SJCRH30 (cell line): ENCODE measurements around the gene ATP8A1. TPM values are rescaled to one million over a fixed set of nuclear protein-coding genes. Genes with fewer than 3 reads are reported as not detected.
A peak's percentile ranks its signal among the peaks of the same experiment; 100 is the strongest.

ENCODE experiments used
- DNase-seq, 2 experiments: peaks; one replicate each; pipeline ENCODE4 v3.0.0-alpha.2; 2015 to 2020
- H3K27ac ChIP-seq: fragments of 250-450 bp; sonication (Bioruptor Pico); 2 replicates; pipeline ENCODE4 v1.5.1; 2020; ENCODE audit warnings: mild to moderate bottlenecking, moderate library complexity
- H3K27me3 ChIP-seq: fragments of 250-450 bp; sonication (Bioruptor Pico); 2 replicates; pipeline ENCODE4 v1.5.1; 2020; ENCODE audit warnings: mild to moderate bottlenecking, moderate library complexity
- H3K36me3 ChIP-seq: fragments of 250-450 bp; sonication (Bioruptor Pico); 2 replicates; pipeline ENCODE4 v1.5.1; 2020; ENCODE audit warnings: mild to moderate bottlenecking, moderate library complexity
- H3K4me1 ChIP-seq: fragments of 250-450 bp; sonication (Bioruptor Pico); 2 replicates; pipeline ENCODE4 v1.5.1; 2020; ENCODE audit warnings: mild to moderate bottlenecking, moderate library complexity
- H3K4me3 ChIP-seq: fragments of 250-450 bp; sonication (Bioruptor Pico); 2 replicates; pipeline ENCODE4 v1.5.1; 2020; ENCODE audit warnings: mild to moderate bottlenecking, moderate library complexity
- H3K9me3 ChIP-seq: fragments of 250-450 bp; sonication (Bioruptor Pico); replicated peaks from 2 replicates; pipeline ENCODE4 v1.5.1; 2020; ENCODE audit warnings: mild to moderate bottlenecking, moderate library complexity
- total RNA-seq: library from RNA; depleted of rRNA; stranded (reverse); fragments of >200 nt; shearing (Covaris generic); gene quantifications from 2 replicates; pipeline ENCODE4 v1.2.3, GENCODE V29; 2014

ATP8A1 gene
- total RNA-seq, 1 experiment from 2014 or later = 0.20 TPM

DNA sequence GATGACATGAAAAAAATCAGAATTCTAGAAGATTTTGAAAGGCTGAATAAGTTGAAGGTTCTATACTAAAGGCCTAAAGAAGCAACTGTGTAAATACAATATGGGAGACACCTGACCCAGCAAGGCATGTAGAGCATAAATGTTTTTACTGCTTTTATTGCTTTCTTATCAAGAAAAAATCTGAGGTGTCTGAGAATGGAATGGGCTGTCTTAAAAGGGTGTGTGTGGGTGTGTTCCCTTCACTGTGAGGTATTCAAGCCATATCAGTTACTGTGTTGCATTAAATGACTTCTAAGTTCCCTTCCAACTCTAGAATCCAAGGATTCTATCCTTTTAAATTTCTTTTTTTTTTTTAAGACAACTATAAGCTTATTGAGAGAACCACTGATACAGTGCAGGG, 15.7 kb downstream of the ATP8A1 start:
- Histone ChIP-seq H3K27me3 (no peaks in the 10 kb centered on the region), H3K36me3 (no peaks in the 10 kb centered on the region), H3K4me3 (no peak overlapping the region), H3K9me3 (no peaks in the 10 kb centered on the region), H3K27ac (no peak overlapping the region), H3K4me1 (no peaks in the 10 kb centered on the region)
- DNase-seq = no peak

DNA sequence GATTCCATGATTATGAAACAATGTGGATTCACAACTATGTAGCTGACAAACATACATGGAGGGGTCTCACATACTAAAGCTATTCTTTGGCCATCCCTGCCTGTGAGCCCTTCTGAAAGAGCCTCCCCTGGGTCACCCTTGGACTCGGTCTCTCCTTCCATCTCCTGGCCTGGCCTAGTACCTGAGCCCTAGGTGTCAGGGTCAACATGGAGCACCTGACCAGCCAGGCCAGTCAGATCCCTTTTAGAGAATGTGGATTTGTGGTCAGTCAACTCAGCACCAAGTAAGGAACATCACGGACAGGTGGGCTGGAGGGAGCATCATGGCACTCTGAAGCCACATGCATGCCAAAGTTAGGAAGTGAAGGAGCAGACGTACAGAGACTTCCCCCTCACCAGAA, 16.3 kb downstream of the ATP8A1 start:
- Histone ChIP-seq H3K4me3 (no peak overlapping the region), H3K36me3 (no peaks in the 10 kb centered on the region), H3K9me3 (no peaks in the 10 kb centered on the region), H3K4me1 (no peaks in the 10 kb centered on the region), H3K27me3 (no peaks in the 10 kb centered on the region), H3K27ac (no peak overlapping the region)
- no peak for DNase-seq

DNA sequence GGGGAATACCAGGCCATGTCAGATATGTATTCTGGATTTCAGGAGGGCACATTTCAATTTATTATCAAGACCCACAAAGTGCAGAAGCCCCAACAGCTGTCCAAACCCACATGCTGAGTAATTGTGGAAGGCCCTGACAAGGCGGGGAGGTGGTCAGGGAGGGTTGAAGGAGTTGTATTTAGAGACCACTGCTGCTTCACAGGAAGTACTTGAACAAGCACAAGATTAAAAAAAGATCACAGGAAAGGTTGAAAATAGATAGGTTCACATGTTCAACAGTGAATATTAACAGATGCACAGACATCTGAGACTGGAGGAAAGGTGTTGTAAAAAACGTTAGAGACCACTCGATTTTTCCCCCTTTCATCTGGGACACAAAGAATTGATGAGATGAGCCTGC, 17.9 kb downstream of the ATP8A1 start:
- H3K4me3 ChIP-seq = no peak overlapping the region

DNA sequence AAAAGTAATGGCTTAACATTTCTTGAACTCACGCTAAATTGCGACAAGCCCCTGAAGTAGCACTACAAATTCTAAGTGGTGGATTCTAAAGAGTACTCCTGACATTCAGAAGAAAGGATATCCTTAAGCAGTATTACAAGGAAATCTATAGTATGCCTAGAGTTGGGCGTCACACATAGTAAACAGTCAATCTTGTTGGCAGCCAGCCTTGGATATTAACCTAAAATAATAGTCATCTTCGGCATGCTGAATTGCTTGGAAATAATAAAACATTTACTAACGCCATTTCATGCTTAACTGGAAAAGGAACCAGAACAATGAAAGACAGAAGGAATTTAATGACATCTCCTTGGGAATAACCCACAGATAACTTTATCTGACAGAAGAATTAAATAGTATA, 18.6 kb downstream of the ATP8A1 start:
- no peak for DNase-seq
- no peak overlapping the region for H3K27ac ChIP-seq

More for the DNA sequence above, 17.9 kb downstream of the ATP8A1 start:
- Histone ChIP-seq H3K9me3 (no peaks in the 10 kb centered on the region), H3K36me3 (no peaks in the 10 kb centered on the region), H3K4me1 (no peaks in the 10 kb centered on the region), H3K27ac (no peak overlapping the region), H3K27me3 (no peaks in the 10 kb centered on the region)
- DNase-seq = no peak

DNA sequence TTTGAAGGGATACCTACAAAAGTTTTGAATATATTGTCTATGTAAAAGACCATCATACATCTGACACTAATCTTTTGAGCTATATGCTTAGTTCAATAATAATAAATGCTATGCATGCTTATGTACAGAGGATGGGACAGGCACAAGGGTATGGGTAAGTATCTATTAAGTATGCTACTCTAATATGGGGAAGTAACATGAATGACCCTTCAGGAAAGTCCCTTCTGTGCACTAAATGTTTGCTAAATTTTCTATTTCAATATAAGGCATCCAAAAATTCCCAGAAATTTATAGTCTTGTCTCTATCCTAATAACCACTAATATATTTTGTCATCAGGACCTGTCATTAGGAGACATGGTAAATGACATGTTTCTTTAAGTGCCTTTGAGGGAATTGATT, 19.0 kb downstream of the ATP8A1 start:
- Histone ChIP-seq H3K4me3 (no peak overlapping the region), H3K27me3 (no peaks in the 10 kb centered on the region), H3K36me3 (no peaks in the 10 kb centered on the region), H3K4me1 (no peaks in the 10 kb centered on the region), H3K27ac (no peak overlapping the region), H3K9me3 (no peaks in the 10 kb centered on the region)
- DNase-seq = no peak

More for the DNA sequence above, 18.6 kb downstream of the ATP8A1 start:
- Histone ChIP-seq H3K27me3 (no peaks in the 10 kb centered on the region), H3K4me3 (no peak overlapping the region), H3K36me3 (no peaks in the 10 kb centered on the region), H3K4me1 (no peaks in the 10 kb centered on the region), H3K9me3 (no peaks in the 10 kb centered on the region)

DNA sequence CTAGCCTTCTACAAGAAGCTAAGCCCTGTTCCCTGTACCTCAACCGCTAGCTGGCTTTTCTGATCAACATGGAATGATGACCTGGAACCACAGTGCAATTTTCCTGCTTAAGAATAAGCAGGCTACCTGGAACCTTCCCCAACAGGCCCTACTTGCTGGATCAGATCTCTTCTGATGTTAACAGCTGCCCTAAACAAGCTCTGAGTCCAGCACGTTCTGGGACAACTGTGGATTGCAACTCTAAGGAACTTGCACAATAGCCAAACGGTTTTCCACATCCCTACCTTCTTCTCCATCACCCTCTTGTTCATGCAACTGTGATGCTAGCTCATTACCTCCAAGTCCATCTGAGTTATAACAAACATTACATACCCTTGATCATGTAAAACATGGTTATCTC, 19.8 kb downstream of the ATP8A1 start:
- Histone ChIP-seq H3K4me1 (no peaks in the 10 kb centered on the region), H3K27ac (no peak overlapping the region), H3K27me3 (no peaks in the 10 kb centered on the region), H3K36me3 (no peaks in the 10 kb centered on the region), H3K9me3 (no peaks in the 10 kb centered on the region), H3K4me3 (no peak overlapping the region)
- DNase-seq = no peak

DNA sequence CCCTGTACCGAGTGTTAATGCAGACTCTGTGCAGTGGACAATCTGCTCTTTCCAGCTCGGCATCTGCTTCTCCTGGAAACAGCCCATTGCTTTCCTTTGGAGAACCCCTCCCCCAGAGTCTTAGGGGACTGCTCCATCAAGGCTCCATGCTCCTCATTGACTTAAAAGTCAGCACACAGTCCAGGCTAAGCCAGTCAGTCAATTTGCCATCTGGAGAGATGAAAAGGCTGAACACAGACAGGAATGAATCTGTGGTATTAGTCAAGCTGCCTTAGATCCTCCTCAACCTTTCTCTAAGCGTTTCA, 20.3 kb downstream of the ATP8A1 start:
- H3K36me3 ChIP-seq = no peaks in the 10 kb centered on the region
- H3K9me3 ChIP-seq = no peaks in the 10 kb centered on the region
- no peak for DNase-seq
- no peak overlapping the region for H3K27ac ChIP-seq
- no peaks in the 10 kb centered on the region for H3K4me1 ChIP-seq
- no peaks in the 10 kb centered on the region for H3K27me3 ChIP-seq
- H3K4me3 ChIP-seq = no peak overlapping the region

DNA sequence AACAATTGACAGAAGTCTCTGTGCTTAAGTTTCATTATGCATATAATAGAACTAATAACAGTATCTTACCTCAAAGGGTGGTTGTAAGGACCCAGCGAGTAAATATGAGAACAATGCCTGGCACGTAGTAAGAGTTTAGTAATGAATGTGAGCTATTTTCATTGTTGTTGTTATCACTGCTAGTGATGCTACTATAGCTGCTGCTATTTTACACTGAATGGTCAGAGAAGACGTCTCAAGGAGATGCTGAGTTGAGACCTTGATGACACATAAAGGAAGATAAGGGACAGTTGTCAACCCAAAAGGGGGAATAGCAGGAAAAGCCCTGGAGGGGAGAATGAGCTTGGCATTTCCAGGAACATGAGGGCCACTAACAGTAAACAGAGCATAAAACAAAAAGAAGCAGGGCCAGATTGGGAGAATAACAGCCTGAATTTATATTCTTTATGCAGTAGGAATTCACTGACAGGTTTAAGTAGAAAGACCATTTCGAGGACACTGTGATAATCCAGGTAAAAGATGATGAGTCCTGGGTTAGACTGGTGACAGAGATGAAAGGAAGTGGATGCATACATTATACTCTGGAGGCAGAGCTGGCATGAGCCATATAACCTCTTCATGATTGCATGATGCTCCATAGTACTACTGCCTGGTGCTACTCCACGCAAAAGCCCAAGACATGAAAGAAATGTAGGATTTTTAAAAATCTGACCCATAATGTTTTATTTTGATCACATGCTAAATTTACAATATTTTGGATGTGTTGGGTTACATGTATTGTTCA, 23.1 kb downstream of the ATP8A1 start:
- no peak for DNase-seq
- no peak overlapping the region for H3K27ac ChIP-seq

DNA sequence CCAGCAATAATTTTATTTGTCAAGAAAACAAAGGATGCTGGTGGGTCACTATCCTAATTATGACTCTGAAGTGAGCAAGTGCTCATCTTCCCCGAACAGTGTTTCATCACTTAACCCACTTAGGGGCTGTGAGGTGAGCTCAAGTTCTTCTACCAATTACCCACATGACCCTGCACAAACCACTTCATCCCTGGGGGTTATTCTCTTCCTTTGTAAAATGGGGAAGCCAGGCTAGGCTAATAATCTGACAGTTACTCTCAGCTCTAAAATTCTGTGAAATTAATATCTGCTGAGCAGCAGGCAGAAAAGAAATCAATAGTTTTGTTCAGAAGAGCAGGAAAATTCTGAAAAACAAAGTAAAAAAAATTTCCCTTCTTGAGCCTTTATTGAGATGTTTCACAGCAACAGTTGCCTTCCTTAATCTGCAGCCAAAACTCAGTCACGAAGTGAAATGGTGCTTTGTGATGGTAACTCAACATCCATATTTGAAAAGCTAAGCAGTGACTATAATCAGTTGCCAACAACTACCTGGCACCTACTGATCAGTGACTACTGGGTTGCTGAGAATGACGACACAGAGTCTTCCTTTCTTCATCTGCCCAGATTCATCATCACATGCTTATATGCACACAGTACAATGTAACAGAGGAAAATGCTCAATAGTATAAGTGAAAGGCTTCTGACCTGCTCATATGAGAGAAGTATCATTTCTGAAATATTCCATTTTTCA, 24.1 kb downstream of the ATP8A1 start:
- Histone ChIP-seq H3K4me1 (no peaks in the 10 kb centered on the region), H3K36me3 (no peaks in the 10 kb centered on the region), H3K9me3 (no peaks in the 10 kb centered on the region), H3K27me3 (no peaks in the 10 kb centered on the region), H3K4me3 (no peak overlapping the region), H3K27ac (no peak overlapping the region)
- DNase-seq = no peak

More for the DNA sequence above, 23.1 kb downstream of the ATP8A1 start:
- Histone ChIP-seq H3K36me3 (no peaks in the 10 kb centered on the region), H3K4me3 (no peak overlapping the region), H3K4me1 (no peaks in the 10 kb centered on the region), H3K9me3 (no peaks in the 10 kb centered on the region), H3K27me3 (no peaks in the 10 kb centered on the region)

DNA sequence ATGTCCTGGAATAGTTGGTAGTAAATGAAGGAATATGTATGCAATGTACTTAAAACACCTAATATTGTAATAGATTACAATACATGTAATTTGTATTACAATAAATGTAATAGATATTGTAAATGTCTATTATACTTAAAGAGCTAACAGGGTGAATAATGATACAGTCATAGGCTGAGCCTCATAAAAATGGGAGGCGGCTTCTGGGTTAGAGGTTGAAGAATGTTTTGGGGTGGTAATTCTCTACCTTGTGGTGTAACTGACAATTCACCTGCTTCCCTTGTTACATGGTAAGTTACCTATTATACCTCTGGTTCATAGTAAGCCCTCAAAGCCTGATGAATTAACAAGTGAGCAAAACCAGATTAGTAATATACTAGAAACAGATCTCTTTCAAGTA, 26.0 kb downstream of the ATP8A1 start:
- H3K27ac ChIP-seq = no peak overlapping the region
- no peak overlapping the region for H3K4me3 ChIP-seq
- no peaks in the 10 kb centered on the region for H3K36me3 ChIP-seq
- DNase-seq = no peak
- H3K27me3 ChIP-seq = 0 out of 2 replicates have a peak, but pooled peaks cover 8% of the 10 kb centered on the region
- no peaks in the 10 kb centered on the region for H3K4me1 ChIP-seq
- no peaks in the 10 kb centered on the region for H3K9me3 ChIP-seq

DNA sequence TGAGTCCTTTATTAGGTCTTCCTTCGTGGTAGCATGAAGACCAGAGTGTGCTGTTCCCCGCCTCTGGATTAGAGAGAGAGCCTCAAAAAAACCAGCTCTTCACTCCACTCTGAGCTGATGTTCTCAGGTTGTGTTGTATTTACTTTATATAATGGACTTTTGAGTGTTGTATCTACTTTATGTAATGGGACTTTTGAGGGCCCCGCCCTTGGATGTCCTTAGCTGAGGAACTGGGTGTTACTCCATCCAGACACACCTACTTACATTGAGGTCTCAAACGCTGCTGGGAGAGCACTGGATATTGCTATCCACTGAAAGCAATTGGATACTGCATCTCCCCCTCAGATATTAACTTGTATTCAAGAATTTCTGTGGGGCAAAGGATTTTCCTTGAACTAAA, 28.2 kb downstream of the ATP8A1 start:
- DNase-seq = no peak
- Histone ChIP-seq H3K27me3 (0 out of 2 replicates have a peak, but pooled peaks cover 8% of the 10 kb centered on the region), H3K36me3 (no peaks in the 10 kb centered on the region), H3K27ac (no peak overlapping the region), H3K9me3 (no peaks in the 10 kb centered on the region), H3K4me1 (no peaks in the 10 kb centered on the region), H3K4me3 (no peak overlapping the region)

DNA sequence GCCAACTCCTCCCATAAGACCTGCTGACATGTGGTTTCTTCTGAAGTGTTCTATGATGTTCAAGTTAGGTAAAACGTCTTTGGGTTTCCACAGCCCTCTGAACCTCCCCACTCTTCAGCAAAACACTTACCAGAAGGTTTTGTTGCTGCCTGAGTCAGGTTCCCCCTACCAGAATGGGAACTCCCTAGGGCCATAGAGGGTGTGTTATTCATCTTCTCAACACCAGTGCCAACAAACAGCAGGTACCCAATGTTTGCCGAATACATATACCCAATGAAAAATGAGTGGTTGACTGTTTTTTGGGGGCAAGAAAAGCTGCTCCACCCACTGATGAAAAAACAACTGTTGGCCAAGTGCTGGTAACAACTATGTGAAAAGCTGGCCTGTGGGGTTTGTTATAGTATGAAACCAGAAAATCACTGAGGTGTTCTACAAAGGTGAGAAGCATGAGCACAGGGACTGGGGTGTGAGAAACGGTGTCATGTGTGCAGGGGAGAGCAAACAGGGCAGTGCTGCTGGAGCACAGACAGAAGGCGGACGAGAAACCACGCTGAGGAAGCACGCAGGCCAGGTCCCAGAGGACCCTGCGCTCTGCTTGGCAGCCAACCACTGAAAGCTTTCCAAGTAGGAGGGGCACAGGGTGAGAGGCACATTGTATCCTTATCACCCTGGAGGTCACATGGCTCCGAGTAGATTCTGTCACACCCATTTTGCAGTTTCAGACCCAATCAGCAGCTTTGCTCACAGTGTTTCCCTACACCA, 28.8 kb downstream of the ATP8A1 start:
- Histone ChIP-seq H3K36me3 (no peaks in the 10 kb centered on the region), H3K27me3 (0 out of 2 replicates have a peak, but pooled peaks cover 8% of the 10 kb centered on the region), H3K27ac (no peak overlapping the region), H3K9me3 (no peaks in the 10 kb centered on the region), H3K4me3 (no peak overlapping the region), H3K4me1 (no peaks in the 10 kb centered on the region)
- peak in 1 of 2 experiments; percentile 5 for DNase-seq

DNA sequence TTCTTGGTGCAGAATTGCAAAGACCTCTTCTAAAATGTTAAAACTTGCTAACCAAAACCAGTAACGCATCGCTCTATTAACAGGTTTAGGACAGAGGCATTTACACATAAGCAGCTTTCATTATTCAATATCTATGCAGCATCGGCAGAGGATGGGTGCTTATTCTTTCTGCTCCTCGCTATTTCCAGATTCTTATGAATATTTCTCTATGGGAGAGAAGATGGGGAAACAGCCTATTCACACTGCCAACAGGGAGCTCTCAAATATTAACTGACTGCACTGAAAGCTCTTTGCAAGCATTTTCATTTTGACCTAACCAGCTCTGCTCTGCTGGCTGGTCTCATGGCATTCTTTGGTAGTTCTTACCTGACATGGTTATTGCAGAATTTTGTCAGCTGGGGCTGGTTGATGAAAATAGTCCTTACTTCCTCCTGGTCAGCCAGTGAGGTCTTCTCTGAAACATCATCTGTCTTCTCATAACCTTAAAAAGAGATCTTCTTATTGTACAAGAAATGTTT, 30.2 kb downstream of the ATP8A1 start:
- Histone ChIP-seq H3K4me3 (no peak overlapping the region), H3K9me3 (no peaks in the 10 kb centered on the region), H3K36me3 (no peaks in the 10 kb centered on the region), H3K4me1 (no peaks in the 10 kb centered on the region), H3K27ac (no peak overlapping the region), H3K27me3 (0 out of 2 replicates have a peak, but pooled peaks cover 8% of the 10 kb centered on the region)
- DNase-seq = no peak

DNA sequence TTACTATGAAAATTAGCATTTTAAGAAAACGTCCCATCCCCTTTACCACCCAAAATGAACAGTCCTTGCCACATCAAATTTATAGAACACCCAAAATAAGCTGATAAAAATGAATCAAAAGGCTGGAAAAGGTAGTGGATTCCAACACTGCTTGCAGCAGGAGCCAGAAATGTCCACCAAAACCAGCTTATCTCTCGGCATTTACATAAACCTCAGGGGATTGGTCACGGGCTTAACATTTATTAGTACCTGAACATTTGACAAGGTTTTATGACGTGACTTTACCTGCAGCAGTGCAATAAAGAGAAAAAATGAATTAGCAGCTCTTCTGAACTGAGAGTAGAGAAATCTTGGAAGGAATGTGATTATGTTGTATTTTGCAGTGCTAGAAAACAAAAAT, 31.6 kb downstream of the ATP8A1 start:
- H3K4me3 ChIP-seq = no peak overlapping the region

DNA sequence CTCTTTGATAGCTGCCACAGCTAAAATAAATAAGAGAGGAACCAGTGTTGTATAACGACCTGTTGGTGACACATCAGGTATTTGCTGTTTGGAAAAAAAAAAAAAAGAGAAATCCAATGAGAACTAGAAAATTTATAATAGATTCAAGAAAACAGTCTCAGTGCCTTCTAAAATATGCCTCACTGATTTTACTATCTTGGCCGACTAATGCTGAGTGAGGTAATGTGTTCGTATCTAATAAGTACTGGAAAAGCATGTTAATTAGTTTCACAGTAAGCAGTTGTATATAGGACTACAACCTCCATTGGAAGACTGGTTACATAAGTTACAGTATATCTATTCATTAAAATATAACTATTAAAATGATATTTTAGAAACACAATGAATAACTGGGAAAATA, 32.4 kb downstream of the ATP8A1 start:
- DNase-seq = no peak
- H3K27me3 ChIP-seq = 0 out of 2 replicates have a peak, but pooled peaks cover 8% of the 10 kb centered on the region
- no peaks in the 10 kb centered on the region for H3K9me3 ChIP-seq
- H3K27ac ChIP-seq = no peak overlapping the region
- H3K4me1 ChIP-seq = no peaks in the 10 kb centered on the region
- H3K4me3 ChIP-seq = no peak overlapping the region
- H3K36me3 ChIP-seq = no peaks in the 10 kb centered on the region

More for the DNA sequence above, 31.6 kb downstream of the ATP8A1 start:
- H3K36me3 ChIP-seq = no peaks in the 10 kb centered on the region
- DNase-seq = no peak
- no peaks in the 10 kb centered on the region for H3K9me3 ChIP-seq
- H3K27me3 ChIP-seq = 0 out of 2 replicates have a peak, but pooled peaks cover 8% of the 10 kb centered on the region
- no peak overlapping the region for H3K27ac ChIP-seq
- H3K4me1 ChIP-seq = no peaks in the 10 kb centered on the region
